A549 (cell line): ENCODE results near the gene GYS1. TPM values are rescaled to one million over a fixed set of nuclear protein-coding genes. Genes with fewer than 3 reads are reported as not detected.
"Not testable (repeated sequence)": the region's sequence is repeated elsewhere in the genome, so short reads cannot be mapped to it uniquely, and the experiment has no call there.

ENCODE experiments used
- ATAC-seq, 2 experiments: fragments of 200-7000 bp in 1 of 2; fragments of >200 bp in 1 of 2; cut with Nextera tagmentation in 1 of 2; cut with Tn5 transposase in 1 of 2; 3 replicates each; pipeline versions ENCODE4 v1.8.0 to v1.9.1; 2018 to 2020; ENCODE audit warnings: mild to moderate bottlenecking in 1 of 2, moderate library complexity in 1 of 2
- CTCF ChIA-PET: fragments of 300-600 bp; sonication (Branson Sonifier 250); formaldehyde crosslinking; extraction: SDS; loops from one replicate; lab custom pipeline; 2021; ENCODE audit warnings: antibody characterized with exemption, inconsistent platforms; lab: Yijun Ruan, JAX
- POLR2A ChIA-PET: fragments of 350-600 bp; formaldehyde crosslinking; extraction: SDS; loops from one replicate; lab custom pipeline; 2021; ENCODE audit warnings: antibody characterized with exemption, inconsistent platforms; lab: Yijun Ruan, JAX
- DNase-seq, 2 experiments: peaks; one replicate each; pipeline versions ENCODE4 v3.0.0 to v3.0.0-alpha.2; 2011 to 2016; ENCODE audit warnings: low read depth in 1 of 2, low spot score in 1 of 2
- FAIRE-seq: peaks from 2 replicates; lab custom pipeline; 2011; peaks lifted over from hg19 to GRCh38; lab: Jason Lieb, UNC
- H3K27ac ChIP-seq, 2 experiments: fragments of >200 bp; sonication (Bioruptor Twin); formaldehyde crosslinking; 3 replicates each; pipeline ENCODE4 v1.5.1; 2016 to 2017
- H3K4me1 ChIP-seq: fragments of >200 bp; sonication (Bioruptor Twin); formaldehyde crosslinking; 3 replicates; pipeline ENCODE4 v1.6.1; 2016
- H3K4me2 ChIP-seq: fragments of >200 bp; sonication (Bioruptor Twin); formaldehyde crosslinking; 3 replicates; pipeline ENCODE4 v1.6.1; 2016
- H3K4me3 ChIP-seq: fragments of >200 bp; sonication (Bioruptor Twin); formaldehyde crosslinking; 3 replicates; pipeline ENCODE4 v1.5.1; 2016
- H3K9me3 ChIP-seq: fragments of >200 bp; sonication (Bioruptor Twin); formaldehyde crosslinking; 3 replicates; pipeline ENCODE4 v1.6.1; 2016
- CHD2 ChIP-seq: fragments of 150-350 bp; IDR thresholded peaks from 2 replicates; pipeline ENCODE4 v1.6.1; 2014; ENCODE audit warnings: low read length; ENCODE audit not compliant: partially characterized antibody
- CHD4 ChIP-seq: fragments of 200-600 bp; sonication (generic); IDR thresholded peaks from 2 replicates; pipeline ENCODE4 v1.6.1; 2016; ENCODE audit warnings: antibody characterized with exemption, mild to moderate bottlenecking, borderline replicate concordance
- FOSB ChIP-seq: fragments of 250-450 bp; sonication (Bioruptor Pico); IDR thresholded peaks from 2 replicates; pipeline ENCODE4 v1.5.0; 2020; ENCODE audit warnings: mild to moderate bottlenecking, moderate library complexity
- FOXS1 ChIP-seq: fragments of 250-450 bp; sonication (Bioruptor Pico); IDR thresholded peaks from 2 replicates; pipeline ENCODE4 v1.5.0; 2020; ENCODE audit warnings: mild to moderate bottlenecking, moderate library complexity
- GATA3 ChIP-seq: IDR thresholded peaks from 2 replicates; pipeline ENCODE4 v1.6.1; 2012; ENCODE audit warnings: borderline replicate concordance
- HOXB5 ChIP-seq: fragments of 250-450 bp; sonication (Bioruptor Pico); IDR thresholded peaks from 2 replicates; pipeline ENCODE4 v1.5.0; 2020; ENCODE audit warnings: mild to moderate bottlenecking, moderate library complexity
- JUN ChIP-seq, 2 experiments: fragments of >200 bp; sonication (Bioruptor Twin); formaldehyde crosslinking; IDR thresholded peaks; 2 replicates in 1 of 2; 3 replicates in 1 of 2; pipeline ENCODE4 v1.6.1; 2016 to 2017
- KDM5A ChIP-seq: fragments of 200-600 bp; sonication (generic); IDR thresholded peaks from 2 replicates; pipeline ENCODE4 v1.6.1; 2016; ENCODE audit warnings: antibody characterized with exemption, mild to moderate bottlenecking
- MAFK ChIP-seq: fragments of 450-650 bp; IDR thresholded peaks from 2 replicates; pipeline ENCODE4 v1.6.1; 2014; ENCODE audit not compliant: partially characterized antibody
- MAZ ChIP-seq: fragments of 150-350 bp; IDR thresholded peaks from 2 replicates; pipeline ENCODE4 v1.6.1; 2014; ENCODE audit warnings: antibody characterized with exemption, low read depth, low read length, borderline replicate concordance
- MYC ChIP-seq: IDR thresholded peaks from 2 replicates; pipeline ENCODE4 v1.6.1; 2012; ENCODE audit warnings: mild to moderate bottlenecking, inconsistent platforms, low read length, improper control_type of control experiment, borderline replicate concordance
- NFE2L2 ChIP-seq: fragments of 150-350 bp; conservative IDR thresholded peaks from 2 replicates; pipeline ENCODE4 v1.6.1; 2014; ENCODE audit warnings: low read length
- NPAS2 ChIP-seq: fragments of 250-450 bp; sonication (Bioruptor Pico); IDR thresholded peaks from 2 replicates; pipeline ENCODE4 v1.8.0; 2022; ENCODE audit warnings: mild to moderate bottlenecking, moderate library complexity, borderline replicate concordance
- NR3C1 ChIP-seq: fragments of >200 bp; sonication (Bioruptor Twin); formaldehyde crosslinking; IDR thresholded peaks from 3 replicates; pipeline ENCODE4 v1.6.1; 2017
- RAD21 ChIP-seq, 2 experiments: fragments of >200 bp in 1 of 2; sonication (Bioruptor Twin) in 1 of 2; formaldehyde crosslinking in 1 of 2; IDR thresholded peaks in 1 of 2; conservative IDR thresholded peaks in 1 of 2; 2 replicates in 1 of 2; 3 replicates in 1 of 2; pipeline ENCODE4 v1.6.1; 2012 to 2018; ENCODE audit warnings: inconsistent platforms in 1 of 2
- RFX5 ChIP-seq: fragments of 450-650 bp; IDR thresholded peaks from 2 replicates; pipeline ENCODE4 v1.7.1; 2014; ENCODE audit warnings: antibody characterized with exemption, mild to moderate bottlenecking, moderate library complexity
- WGBS: methylation state at CpG from one replicate; pipeline ENCODE4 v1.1.6; 2017; ENCODE audit errors: missing lambda C conversion rate; 5-methylcytosine and 5-hydroxymethylcytosine counted together
- polyA plus RNA-seq, 4 experiments: library from polyadenylated mRNA; depleted of rRNA in 3 of 4; stranded (reverse); fragments of >200 nt; fragmentation: RNase III in 1 of 4; extraction: RNeasy Plus Mini Kit Qiagen cat#74134 plus additional on column Dnase treatment in 1 of 4; gene quantifications; 2 replicates in 3 of 4; 3 replicates in 1 of 4; pipeline ENCODE4 v1.2.3, GENCODE V29; 2011 to 2017
- TF ChIP-seq, protein P1 (sequence below): fragments of 250-450 bp; sonication (Bioruptor Pico); IDR thresholded peaks from 2 replicates; pipeline ENCODE4 v1.5.0; 2021; ENCODE audit warnings: mild to moderate bottlenecking, moderate library complexity, borderline replicate concordance
- TF ChIP-seq, protein P2 (sequence below): fragments of 450-650 bp; IDR thresholded peaks from 2 replicates; pipeline ENCODE4 v1.6.1; 2014; ENCODE audit warnings: antibody characterized with exemption
- TF ChIP-seq, protein P3 (sequence below): IDR thresholded peaks from 2 replicates; pipeline ENCODE4 v1.6.1; 2012
- TF ChIP-seq, protein P4 (sequence below): fragments of >200 bp; sonication (Bioruptor Twin); formaldehyde crosslinking; IDR thresholded peaks from 3 replicates; pipeline ENCODE4 v1.5.1; 2016
- TF ChIP-seq, protein P5 (sequence below): fragments of 250-450 bp; sonication (Bioruptor Pico); IDR thresholded peaks from 2 replicates; pipeline ENCODE4 v1.5.0; 2020; ENCODE audit warnings: low read depth, mild to moderate bottlenecking, moderate library complexity
- TF ChIP-seq, protein P6 (sequence below): fragments of 200-600 bp; sonication (generic); IDR thresholded peaks from 2 replicates; pipeline ENCODE4 v1.6.1; 2016; ENCODE audit warnings: antibody characterized with exemption, mild to moderate bottlenecking, moderate library complexity

Gene GYS1
- polyA plus RNA-seq, 2 of the 4 experiments (the other 2 are of a cell fraction) = 10.3 to 24.8 TPM

DNA sequence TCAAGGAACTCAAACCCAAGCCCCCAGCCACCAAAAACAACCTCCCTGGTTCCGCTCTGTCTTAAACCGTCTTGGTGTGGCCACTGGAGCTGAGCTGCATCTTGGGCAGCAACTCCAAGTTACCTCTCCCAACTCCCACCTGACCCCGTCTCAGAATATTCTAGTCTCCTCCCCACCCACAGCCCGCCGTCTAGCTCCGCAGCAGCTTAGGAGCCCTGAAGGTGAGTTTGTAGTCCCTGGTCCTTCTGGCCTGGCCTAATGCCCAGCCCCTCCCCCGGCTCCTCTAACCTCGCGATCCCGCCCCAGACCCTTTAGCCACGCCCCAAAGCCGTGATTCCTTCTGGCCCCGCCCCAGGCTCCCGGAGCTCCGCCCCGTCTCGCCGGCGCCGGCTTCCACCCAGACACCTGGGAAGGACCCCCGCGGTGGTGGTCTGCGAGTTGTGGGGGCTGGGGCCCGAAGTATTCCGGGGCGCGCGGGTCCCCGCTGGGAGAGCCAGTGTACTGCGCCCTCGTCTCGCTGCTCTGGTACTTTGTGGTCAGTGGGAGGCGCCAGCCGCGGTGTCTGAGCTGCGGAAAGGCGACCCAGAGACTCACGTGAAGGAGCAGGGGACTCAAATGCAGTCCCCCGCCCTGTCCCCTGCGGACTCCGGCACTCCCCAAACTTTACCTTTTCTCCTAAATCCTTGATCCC, 26.3 kb upstream of the GYS1 start:
- no peaks in the 10 kb centered on the region for H3K9me3 ChIP-seq
- peaks cover 14% of the 10 kb centered on the region; the same call in 2 of the 3 replicates for H3K4me1 ChIP-seq
- DNase-seq (peak; percentile 74 to 77), ATAC-seq (peak; percentile 52 to 73), FAIRE-seq (no peak)
- POLR2A ChIA-PET = interaction anchor here (0.6 to 1.8 kb wide), 8 partner anchors 9 to 433 kb away, joined by 3 to 16 read pairs (median 4); partner anchors contain the start of genes CGB7, GYS1, LIN7B and RUVBL2
- 37% methylated on average over 17 of the region's 41 CpGs for WGBS
- peak overlapping the region; percentile 79 for H3K4me2 ChIP-seq
- CTCF ChIA-PET = interaction anchor here (0.6 to 21.8 kb wide), 16 partner anchors 10 to 392 kb away, joined by 3 to 408 read pairs (median 6); partner anchors contain the start of genes GYS1, KCNA7, NTF4 and RUVBL2
- H3K27ac ChIP-seq = peak overlapping the region; percentile 45 to 70; a peak in 5 of 6 replicates
- H3K4me3 ChIP-seq = peak overlapping the region; percentile 47
- 0 out of 2 replicates have a peak, but pooled peaks have one; percentile 11 for TF ChIP-seq HOXB5 (CRISPR knock-in tag)
- TF ChIP-seq, protein P1, sequence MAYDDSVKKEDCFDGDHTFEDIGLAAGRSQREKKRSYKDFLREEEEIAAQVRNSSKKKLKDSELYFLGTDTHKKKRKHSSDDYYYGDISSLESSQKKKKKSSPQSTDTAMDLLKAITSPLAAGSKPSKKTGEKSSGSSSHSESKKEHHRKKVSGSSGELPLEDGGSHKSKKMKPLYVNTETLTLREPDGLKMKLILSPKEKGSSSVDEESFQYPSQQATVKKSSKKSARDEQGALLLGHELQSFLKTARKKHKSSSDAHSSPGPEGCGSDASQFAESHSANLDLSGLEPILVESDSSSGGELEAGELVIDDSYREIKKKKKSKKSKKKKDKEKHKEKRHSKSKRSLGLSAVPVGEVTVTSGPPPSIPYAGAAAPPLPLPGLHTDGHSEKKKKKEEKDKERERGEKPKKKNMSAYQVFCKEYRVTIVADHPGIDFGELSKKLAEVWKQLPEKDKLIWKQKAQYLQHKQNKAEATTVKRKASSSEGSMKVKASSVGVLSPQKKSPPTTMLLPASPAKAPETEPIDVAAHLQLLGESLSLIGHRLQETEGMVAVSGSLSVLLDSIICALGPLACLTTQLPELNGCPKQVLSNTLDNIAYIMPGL = no peak
- TF ChIP-seq MAFK = no peak
- no peak for TF ChIP-seq NR3C1
- no peak for TF ChIP-seq RFX5
- no peak for TF ChIP-seq NFE2L2
- TF ChIP-seq, protein P2, sequence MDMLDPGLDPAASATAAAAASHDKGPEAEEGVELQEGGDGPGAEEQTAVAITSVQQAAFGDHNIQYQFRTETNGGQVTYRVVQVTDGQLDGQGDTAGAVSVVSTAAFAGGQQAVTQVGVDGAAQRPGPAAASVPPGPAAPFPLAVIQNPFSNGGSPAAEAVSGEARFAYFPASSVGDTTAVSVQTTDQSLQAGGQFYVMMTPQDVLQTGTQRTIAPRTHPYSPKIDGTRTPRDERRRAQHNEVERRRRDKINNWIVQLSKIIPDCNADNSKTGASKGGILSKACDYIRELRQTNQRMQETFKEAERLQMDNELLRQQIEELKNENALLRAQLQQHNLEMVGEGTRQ = no peak
- no peak for TF ChIP-seq MAZ
- no peak for TF ChIP-seq CHD4
- no peak for TF ChIP-seq MYC
- TF ChIP-seq, protein P3, sequence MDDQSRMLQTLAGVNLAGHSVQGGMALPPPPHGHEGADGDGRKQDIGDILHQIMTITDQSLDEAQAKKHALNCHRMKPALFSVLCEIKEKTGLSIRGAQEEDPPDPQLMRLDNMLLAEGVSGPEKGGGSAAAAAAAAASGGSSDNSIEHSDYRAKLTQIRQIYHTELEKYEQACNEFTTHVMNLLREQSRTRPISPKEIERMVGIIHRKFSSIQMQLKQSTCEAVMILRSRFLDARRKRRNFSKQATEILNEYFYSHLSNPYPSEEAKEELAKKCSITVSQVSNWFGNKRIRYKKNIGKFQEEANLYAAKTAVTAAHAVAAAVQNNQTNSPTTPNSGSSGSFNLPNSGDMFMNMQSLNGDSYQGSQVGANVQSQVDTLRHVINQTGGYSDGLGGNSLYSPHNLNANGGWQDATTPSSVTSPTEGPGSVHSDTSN = peak; percentile 18; the same call in 1 of the 2 replicates
- TF ChIP-seq, protein P4, sequence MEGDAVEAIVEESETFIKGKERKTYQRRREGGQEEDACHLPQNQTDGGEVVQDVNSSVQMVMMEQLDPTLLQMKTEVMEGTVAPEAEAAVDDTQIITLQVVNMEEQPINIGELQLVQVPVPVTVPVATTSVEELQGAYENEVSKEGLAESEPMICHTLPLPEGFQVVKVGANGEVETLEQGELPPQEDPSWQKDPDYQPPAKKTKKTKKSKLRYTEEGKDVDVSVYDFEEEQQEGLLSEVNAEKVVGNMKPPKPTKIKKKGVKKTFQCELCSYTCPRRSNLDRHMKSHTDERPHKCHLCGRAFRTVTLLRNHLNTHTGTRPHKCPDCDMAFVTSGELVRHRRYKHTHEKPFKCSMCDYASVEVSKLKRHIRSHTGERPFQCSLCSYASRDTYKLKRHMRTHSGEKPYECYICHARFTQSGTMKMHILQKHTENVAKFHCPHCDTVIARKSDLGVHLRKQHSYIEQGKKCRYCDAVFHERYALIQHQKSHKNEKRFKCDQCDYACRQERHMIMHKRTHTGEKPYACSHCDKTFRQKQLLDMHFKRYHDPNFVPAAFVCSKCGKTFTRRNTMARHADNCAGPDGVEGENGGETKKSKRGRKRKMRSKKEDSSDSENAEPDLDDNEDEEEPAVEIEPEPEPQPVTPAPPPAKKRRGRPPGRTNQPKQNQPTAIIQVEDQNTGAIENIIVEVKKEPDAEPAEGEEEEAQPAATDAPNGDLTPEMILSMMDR = peak; percentile 44
- TF ChIP-seq, protein P5, sequence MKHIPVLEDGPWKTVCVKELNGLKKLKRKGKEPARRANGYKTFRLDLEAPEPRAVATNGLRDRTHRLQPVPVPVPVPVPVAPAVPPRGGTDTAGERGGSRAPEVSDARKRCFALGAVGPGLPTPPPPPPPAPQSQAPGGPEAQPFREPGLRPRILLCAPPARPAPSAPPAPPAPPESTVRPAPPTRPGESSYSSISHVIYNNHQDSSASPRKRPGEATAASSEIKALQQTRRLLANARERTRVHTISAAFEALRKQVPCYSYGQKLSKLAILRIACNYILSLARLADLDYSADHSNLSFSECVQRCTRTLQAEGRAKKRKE = no peak
- no peak for TF ChIP-seq FOXS1
- TF ChIP-seq GATA3 = no peak; the same call in 1 of the 2 replicates
- TF ChIP-seq RAD21 (conservative IDR thresholded peaks at IDR 0.05 in 1 of 2, IDR thresholded peaks at IDR 0.05 in 1 of 2) = peak in 1 of 2 experiments; percentile 27; a peak in 1 of 5 replicates
- TF ChIP-seq NPAS2 (CRISPR knock-in tag) = no peak
- TF ChIP-seq FOSB (CRISPR knock-in tag) = no peak
- TF ChIP-seq, protein P6, sequence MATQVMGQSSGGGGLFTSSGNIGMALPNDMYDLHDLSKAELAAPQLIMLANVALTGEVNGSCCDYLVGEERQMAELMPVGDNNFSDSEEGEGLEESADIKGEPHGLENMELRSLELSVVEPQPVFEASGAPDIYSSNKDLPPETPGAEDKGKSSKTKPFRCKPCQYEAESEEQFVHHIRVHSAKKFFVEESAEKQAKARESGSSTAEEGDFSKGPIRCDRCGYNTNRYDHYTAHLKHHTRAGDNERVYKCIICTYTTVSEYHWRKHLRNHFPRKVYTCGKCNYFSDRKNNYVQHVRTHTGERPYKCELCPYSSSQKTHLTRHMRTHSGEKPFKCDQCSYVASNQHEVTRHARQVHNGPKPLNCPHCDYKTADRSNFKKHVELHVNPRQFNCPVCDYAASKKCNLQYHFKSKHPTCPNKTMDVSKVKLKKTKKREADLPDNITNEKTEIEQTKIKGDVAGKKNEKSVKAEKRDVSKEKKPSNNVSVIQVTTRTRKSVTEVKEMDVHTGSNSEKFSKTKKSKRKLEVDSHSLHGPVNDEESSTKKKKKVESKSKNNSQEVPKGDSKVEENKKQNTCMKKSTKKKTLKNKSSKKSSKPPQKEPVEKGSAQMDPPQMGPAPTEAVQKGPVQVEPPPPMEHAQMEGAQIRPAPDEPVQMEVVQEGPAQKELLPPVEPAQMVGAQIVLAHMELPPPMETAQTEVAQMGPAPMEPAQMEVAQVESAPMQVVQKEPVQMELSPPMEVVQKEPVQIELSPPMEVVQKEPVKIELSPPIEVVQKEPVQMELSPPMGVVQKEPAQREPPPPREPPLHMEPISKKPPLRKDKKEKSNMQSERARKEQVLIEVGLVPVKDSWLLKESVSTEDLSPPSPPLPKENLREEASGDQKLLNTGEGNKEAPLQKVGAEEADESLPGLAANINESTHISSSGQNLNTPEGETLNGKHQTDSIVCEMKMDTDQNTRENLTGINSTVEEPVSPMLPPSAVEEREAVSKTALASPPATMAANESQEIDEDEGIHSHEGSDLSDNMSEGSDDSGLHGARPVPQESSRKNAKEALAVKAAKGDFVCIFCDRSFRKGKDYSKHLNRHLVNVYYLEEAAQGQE = 0 out of 2 replicates have a peak, but pooled peaks have one; percentile 17
- no peak for TF ChIP-seq KDM5A
- TF ChIP-seq CHD2 = peak; percentile 49
- peak in 1 of 2 experiments; percentile 42; a peak in 1 of 5 replicates for TF ChIP-seq JUN (IDR thresholded peaks at IDR 0.05)

DNA sequence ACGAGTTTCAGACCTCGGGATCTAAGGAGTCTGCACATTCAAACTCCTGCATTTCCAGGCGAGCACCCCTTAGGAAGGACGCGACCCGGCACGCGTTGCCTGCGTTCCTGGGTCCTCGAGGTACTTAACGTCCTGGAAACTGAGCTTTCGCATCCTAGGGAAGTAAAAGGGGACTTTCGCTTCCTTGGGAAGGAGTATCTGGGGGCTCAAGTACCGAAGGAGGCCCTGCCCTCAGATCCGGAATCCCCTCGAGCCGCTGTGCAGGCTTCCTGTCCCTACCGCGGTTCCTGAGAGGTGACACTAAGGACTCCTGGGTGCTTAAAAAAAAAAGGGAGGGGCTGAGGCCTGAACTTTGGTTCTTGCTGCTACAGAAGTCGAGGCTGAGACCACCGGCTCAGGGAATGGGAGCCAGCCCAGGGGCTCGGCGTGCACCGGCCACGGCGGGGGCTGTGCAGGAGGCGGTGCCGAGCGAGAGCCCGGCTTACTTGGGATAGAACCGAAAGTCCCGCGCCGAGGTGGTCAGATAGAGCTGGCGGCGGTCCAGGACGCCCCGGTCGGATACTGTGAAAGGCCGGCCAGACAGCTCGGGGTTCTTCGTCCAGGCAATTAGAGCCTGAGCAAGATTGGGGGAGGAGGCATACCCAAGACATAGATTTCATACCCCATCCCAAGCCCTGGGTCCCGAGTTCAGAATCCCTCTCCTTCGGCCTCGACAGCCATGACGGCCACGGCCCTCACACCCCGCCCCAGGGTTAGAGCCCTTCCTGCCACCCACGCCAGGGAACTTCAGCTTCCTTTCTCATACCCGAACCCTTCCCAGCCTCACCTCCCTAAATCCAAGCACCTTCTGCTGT, 25.5 kb upstream of the GYS1 start:
- 87% methylated on average over 50 of the region's 50 CpGs for WGBS
- peak in 1 of 2 experiments; percentile 9; a peak in 2 of 6 replicates for ATAC-seq
- not testable (repeated sequence) for FAIRE-seq, H3K27ac ChIP-seq, DNase-seq, H3K9me3 ChIP-seq, H3K4me3 ChIP-seq
- ChIA-PET CTCF (interaction anchor here (0.6 to 21.8 kb wide), 20 partner anchors 9 to 393 kb away, joined by 3 to 408 read pairs (median 6); partner anchors contain the start of genes GYS1, KCNA7, NTF4 and RUVBL2), POLR2A (interaction anchor here (0.6 to 1.8 kb wide), 8 partner anchors 9 to 434 kb away, joined by 3 to 16 read pairs (median 4); partner anchors contain the start of genes CGB7, GYS1, LIN7B and RUVBL2)
- Histone ChIP-seq H3K4me2 (peak overlapping the region; percentile 79), H3K4me1 (peaks cover 14% of the 10 kb centered on the region; the same call in 2 of the 3 replicates)
